ENCODE data around the gene RAPH1.
A peak's percentile ranks its signal among the peaks of the same experiment; 100 is the strongest.
"Not testable (repeated sequence)": the region's sequence is repeated elsewhere in the genome, so short reads cannot be mapped to it uniquely, and the experiment has no call there.

The RAPH1 gene

GRCh38 chr2:203533676-203534591 lies 1.2 kb downstream of the RAPH1 start:
- no peak overlapping the region for H3K4me3 ChIP-seq (ENCODE audit: low read depth, low read length)
- no peak for TF ChIP-seq MYC (IDR thresholded peaks at IDR 0.05; ENCODE audit: low read depth, low read length)
- TF ChIP-seq MAX (IDR thresholded peaks at IDR 0.05; ENCODE audit: low read depth, low read length): no peak
- TF ChIP-seq CTCF (IDR thresholded peaks at IDR 0.05; ENCODE audit: low read depth, low read length): no peak
- no peak for TF ChIP-seq POLR2A (IDR thresholded peaks at IDR 0.05; ENCODE audit: extremely low read depth, insufficient read length)
- DNase-seq (ENCODE audit: low read depth): peak; percentile 49

GRCh38 chr2:203532957-203533658 lies 2.0 kb downstream of the RAPH1 start:
- TF ChIP-seq MYC (IDR thresholded peaks at IDR 0.05; ENCODE audit: low read depth, low read length) (no peak), CTCF (IDR thresholded peaks at IDR 0.05; ENCODE audit: low read depth, low read length) (no peak), POLR2A (IDR thresholded peaks at IDR 0.05; ENCODE audit: extremely low read depth, insufficient read length) (no peak), MAX (IDR thresholded peaks at IDR 0.05; ENCODE audit: low read depth, low read length) (no peak)
- no peak overlapping the region for H3K4me3 ChIP-seq (ENCODE audit: low read depth, low read length)
- no peak for DNase-seq (ENCODE audit: low read depth)

GRCh38 chr2:203527719-203528118 lies 7.4 kb downstream of the RAPH1 start:
- H3K4me3 ChIP-seq (ENCODE audit: low read depth, low read length): no peak overlapping the region
- TF ChIP-seq POLR2A (IDR thresholded peaks at IDR 0.05; ENCODE audit: extremely low read depth, insufficient read length): no peak
- no peak for TF ChIP-seq MYC (IDR thresholded peaks at IDR 0.05; ENCODE audit: low read depth, low read length)
- no peak for TF ChIP-seq CTCF (IDR thresholded peaks at IDR 0.05; ENCODE audit: low read depth, low read length)
- no peak for TF ChIP-seq MAX (IDR thresholded peaks at IDR 0.05; ENCODE audit: low read depth, low read length)
- no peak for DNase-seq (ENCODE audit: low read depth)

GRCh38 chr2:203513268-203513667 lies 21.8 kb downstream of the RAPH1 start:
- H3K4me3 ChIP-seq (ENCODE audit: low read depth, low read length); DNase-seq (ENCODE audit: low read depth): not testable (repeated sequence)

- DNase-seq (ENCODE audit: low read depth): no peak
- no peak overlapping the region for H3K4me3 ChIP-seq (ENCODE audit: low read depth, low read length)
- no peak for TF ChIP-seq CTCF (IDR thresholded peaks at IDR 0.05; ENCODE audit: low read depth, low read length)
- TF ChIP-seq MAX (IDR thresholded peaks at IDR 0.05; ENCODE audit: low read depth, low read length): no peak
- no peak for TF ChIP-seq POLR2A (IDR thresholded peaks at IDR 0.05; ENCODE audit: extremely low read depth, insufficient read length)
- TF ChIP-seq MYC (IDR thresholded peaks at IDR 0.05; ENCODE audit: low read depth, low read length): no peak
Measured at GRCh38 chr2:203510941-203511305, 24.2 kb downstream of the RAPH1 start.

GRCh38 chr2:203510256-203510940 lies 24.7 kb downstream of the RAPH1 start:
- DNase-seq (ENCODE audit: low read depth): no peak
- no peak for TF ChIP-seq MAX (IDR thresholded peaks at IDR 0.05; ENCODE audit: low read depth, low read length)
- TF ChIP-seq POLR2A (IDR thresholded peaks at IDR 0.05; ENCODE audit: extremely low read depth, insufficient read length): no peak
- no peak for TF ChIP-seq CTCF (IDR thresholded peaks at IDR 0.05; ENCODE audit: low read depth, low read length)
- H3K4me3 ChIP-seq (ENCODE audit: low read depth, low read length): no peak overlapping the region

GRCh38 chr2:203503460-203503859 lies 31.6 kb downstream of the RAPH1 start:
- not testable (repeated sequence) for H3K4me3 ChIP-seq (ENCODE audit: low read depth, low read length); DNase-seq (ENCODE audit: low read depth)

Data from NB4 (cell line).